Activated CD8-positive, alpha-beta T cell treated with anti-CD3 and anti-CD28 coated beads for 36 hours (primary cell): ENCODE results near the gene LHX4. TPM values are rescaled to one million over a fixed set of nuclear protein-coding genes. Genes with fewer than 3 reads are reported as not detected.

ENCODE experiments used
- ATAC-seq: fragments of 200-7000 bp; cut with Tn5 transposase; one replicate; pipeline ENCODE4 v1.10.0; 2021; ENCODE audit warnings: mild to moderate bottlenecking, moderate library complexity
- CTCF ChIA-PET: fragments of 350-600 bp; sonication (Branson Sonifier 250); formaldehyde crosslinking; loops from one replicate; lab custom pipeline; 2021; ENCODE audit warnings: antibody characterized with exemption; lab: Charles Lee
- POLR2A ChIA-PET: fragments of 350-600 bp; sonication (Branson Sonifier 250); formaldehyde crosslinking; loops from one replicate; lab custom pipeline; 2021; ENCODE audit warnings: antibody characterized with exemption; lab: Charles Lee
- DNase-seq: peaks from one replicate; pipeline ENCODE4 v3.0.0-alpha.2; 2020
- H3K27ac Mint-ChIP-seq: one replicate; pipeline ENCODE4 v1.8.0; 2021; ENCODE audit warnings: mild to moderate bottlenecking, mixed read lengths
- H3K27me3 Mint-ChIP-seq: one replicate; pipeline ENCODE4 v1.8.0; 2021; ENCODE audit warnings: mixed read lengths
- H3K36me3 Mint-ChIP-seq: one replicate; pipeline ENCODE4 v1.8.0; 2021; ENCODE audit warnings: low read depth, mixed read lengths
- H3K4me1 Mint-ChIP-seq: one replicate; pipeline ENCODE4 v1.8.0; 2021; ENCODE audit warnings: low read depth, mixed read lengths
- H3K4me3 Mint-ChIP-seq: one replicate; pipeline ENCODE4 v1.8.0; 2021; ENCODE audit warnings: mild to moderate bottlenecking, moderate library complexity, mixed read lengths
- H3K9me3 Mint-ChIP-seq: one replicate; pipeline ENCODE4 v1.8.0; 2021; ENCODE audit warnings: mixed read lengths
- intact Hi-C: fragments of 100-400 bp; cut with micrococcal nuclease; formaldehyde crosslinking; loops from one replicate; pipeline ENCODE4 v1.10.0; 2022
- total RNA-seq, 2 experiments: library from RNA; stranded (reverse); gene quantifications; one replicate each; pipeline ENCODE4 v1.2.3, GENCODE V29; 2021
- TF ChIP-seq, protein P1 (sequence below): fragments of 200-600 bp; IDR thresholded peaks from one replicate; pipeline ENCODE4 v1.8.0; 2022; ENCODE audit warnings: antibody characterized with exemption, mild to moderate bottlenecking

Gene LHX4
- total RNA-seq, 2 experiments from 2014 or later = not detected

DNA sequence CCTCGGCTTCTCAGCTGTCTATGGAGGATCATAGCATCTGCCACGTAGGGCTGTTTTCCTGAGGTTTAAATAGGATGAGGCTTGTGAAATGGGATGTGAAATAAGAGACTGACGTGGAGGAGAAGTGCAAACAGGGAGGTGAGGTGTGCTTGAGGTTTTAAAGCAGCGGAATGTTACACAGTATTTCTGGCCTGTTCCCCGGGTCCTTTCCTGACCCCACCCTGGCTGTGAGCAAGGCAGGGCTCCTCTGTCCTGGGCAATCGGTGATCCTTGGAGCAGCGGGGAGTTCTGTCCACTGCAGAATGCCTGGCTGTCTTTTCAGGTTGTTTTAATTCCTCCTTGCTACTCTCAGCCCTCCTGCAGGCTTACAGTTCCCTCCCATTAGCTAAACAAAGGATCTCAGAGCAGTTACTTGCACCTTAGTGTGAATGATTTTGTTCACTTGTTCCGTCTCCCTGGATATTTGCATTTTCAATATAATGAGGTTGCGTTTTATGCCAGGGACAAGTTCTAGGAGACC, 38.6 kb downstream of the LHX4 start:
- H3K4me1 Mint-ChIP-seq = no peaks in the 10 kb centered on the region
- no peak for DNase-seq
- no peaks in the 10 kb centered on the region for H3K27me3 Mint-ChIP-seq
- ChIA-PET CTCF (interaction anchor here (0.9 kb wide), 1 partner anchor 55 kb away, joined by 3 read pairs; no protein-coding TSS in a partner anchor), POLR2A (no interaction called here)
- no peaks in the 10 kb centered on the region for H3K36me3 Mint-ChIP-seq
- TF ChIP-seq, protein P1, sequence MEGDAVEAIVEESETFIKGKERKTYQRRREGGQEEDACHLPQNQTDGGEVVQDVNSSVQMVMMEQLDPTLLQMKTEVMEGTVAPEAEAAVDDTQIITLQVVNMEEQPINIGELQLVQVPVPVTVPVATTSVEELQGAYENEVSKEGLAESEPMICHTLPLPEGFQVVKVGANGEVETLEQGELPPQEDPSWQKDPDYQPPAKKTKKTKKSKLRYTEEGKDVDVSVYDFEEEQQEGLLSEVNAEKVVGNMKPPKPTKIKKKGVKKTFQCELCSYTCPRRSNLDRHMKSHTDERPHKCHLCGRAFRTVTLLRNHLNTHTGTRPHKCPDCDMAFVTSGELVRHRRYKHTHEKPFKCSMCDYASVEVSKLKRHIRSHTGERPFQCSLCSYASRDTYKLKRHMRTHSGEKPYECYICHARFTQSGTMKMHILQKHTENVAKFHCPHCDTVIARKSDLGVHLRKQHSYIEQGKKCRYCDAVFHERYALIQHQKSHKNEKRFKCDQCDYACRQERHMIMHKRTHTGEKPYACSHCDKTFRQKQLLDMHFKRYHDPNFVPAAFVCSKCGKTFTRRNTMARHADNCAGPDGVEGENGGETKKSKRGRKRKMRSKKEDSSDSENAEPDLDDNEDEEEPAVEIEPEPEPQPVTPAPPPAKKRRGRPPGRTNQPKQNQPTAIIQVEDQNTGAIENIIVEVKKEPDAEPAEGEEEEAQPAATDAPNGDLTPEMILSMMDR = no peak
- no peaks in the 10 kb centered on the region for H3K9me3 Mint-ChIP-seq
- ATAC-seq = no peak
- intact Hi-C loops = no loop called here
- no peak overlapping the region for H3K4me3 Mint-ChIP-seq
- H3K27ac Mint-ChIP-seq = no peak overlapping the region

DNA sequence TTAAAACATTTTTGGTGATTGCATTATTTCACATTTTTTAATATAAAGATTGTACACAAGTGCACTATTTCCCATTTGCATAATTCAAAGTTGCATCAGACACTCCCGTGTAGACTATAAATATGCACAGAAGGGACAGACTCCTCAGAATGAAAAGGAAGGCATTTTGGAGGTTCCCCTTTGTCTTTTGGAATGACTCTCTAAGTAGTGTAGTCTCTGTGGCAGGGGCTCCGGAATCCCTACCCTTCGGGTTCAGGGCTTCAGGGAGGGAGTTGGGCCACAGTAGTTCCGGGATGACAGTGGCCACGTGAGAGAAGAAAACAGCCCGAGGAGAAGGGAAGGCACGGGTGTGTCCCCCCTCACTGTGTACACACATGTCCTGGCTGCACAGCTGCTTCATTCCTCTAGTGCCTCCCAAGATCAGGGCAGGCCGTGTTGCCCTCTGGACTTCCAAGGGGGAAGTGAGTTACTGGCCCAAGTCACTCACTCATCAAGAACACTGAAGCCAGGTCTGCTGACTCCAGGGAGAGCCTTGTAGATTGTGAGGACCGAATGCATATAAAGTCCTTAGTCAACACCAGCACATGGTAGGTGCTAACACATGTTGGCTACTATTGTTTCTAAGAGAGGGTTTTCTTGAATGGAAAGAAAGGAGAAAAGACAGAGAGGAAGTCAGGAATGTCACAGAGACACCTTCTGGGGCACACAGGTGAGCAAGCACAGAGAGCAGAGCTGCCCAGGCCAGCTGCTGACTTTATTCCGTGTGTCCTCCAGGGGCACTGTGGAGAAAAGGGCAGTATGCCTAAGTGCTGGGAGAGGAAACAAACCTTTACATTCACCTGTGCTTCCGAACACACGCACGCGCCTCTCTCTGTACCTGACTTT, 39.8 kb downstream of the LHX4 start:
- Mint-ChIP-seq H3K27ac (no peak overlapping the region), H3K9me3 (no peaks in the 10 kb centered on the region), H3K4me3 (no peak overlapping the region), H3K4me1 (no peaks in the 10 kb centered on the region), H3K36me3 (peaks cover 3% of the 10 kb centered on the region), H3K27me3 (no peaks in the 10 kb centered on the region)
- ChIA-PET POLR2A (no interaction called here), CTCF (interaction anchor here (0.7 to 0.9 kb wide), 3 partner anchors 17 to 91 kb away, joined by 3 read pairs; no protein-coding TSS in a partner anchor)
- DNase-seq (no peak), ATAC-seq (no peak)
- TF ChIP-seq, protein P1 = no peak
- intact Hi-C loops = no loop called here

DNA sequence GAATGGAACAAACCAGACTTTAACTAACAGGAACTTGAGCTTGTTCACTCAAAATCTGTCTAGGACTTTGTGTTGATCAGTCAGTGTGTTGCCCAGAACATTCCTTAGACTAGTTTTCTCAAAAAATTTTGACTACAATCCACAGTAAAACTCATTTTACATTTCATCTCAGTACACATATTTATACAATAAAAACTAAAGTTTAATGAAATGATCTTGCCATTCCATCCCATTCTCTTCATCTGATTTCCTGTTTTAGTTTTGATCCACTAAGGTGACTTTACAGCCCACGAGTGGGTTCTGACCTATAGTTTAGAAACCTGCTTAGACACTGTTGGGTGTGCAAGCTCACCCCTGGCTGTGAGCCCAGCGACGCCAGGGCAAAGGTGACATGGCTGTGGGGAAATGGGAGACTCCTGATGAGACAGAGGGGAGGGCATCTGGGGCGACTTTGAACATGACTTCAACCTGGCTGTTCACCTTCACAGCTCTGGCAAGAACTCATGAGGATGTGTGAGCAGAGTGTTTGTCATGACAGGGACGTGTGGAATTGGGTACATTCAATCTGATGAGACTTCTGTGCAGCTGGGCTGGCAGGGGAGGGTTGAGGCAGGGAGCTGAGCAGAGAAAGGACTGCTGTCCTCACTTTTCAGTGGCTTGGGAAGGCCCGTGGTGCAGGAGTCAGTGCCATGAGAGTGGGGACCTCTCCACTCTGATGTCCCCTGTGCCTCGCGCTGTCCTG, 40.6 kb downstream of the LHX4 start:
- H3K36me3 Mint-ChIP-seq = peaks cover 8% of the 10 kb centered on the region
- intact Hi-C loops = no loop called here
- ChIA-PET CTCF (interaction anchor here (0.7 to 0.9 kb wide), 2 partner anchors 17 to 92 kb away, joined by 3 read pairs; no protein-coding TSS in a partner anchor), POLR2A (no interaction called here)
- no peaks in the 10 kb centered on the region for H3K4me1 Mint-ChIP-seq
- no peak overlapping the region for H3K4me3 Mint-ChIP-seq
- H3K27me3 Mint-ChIP-seq = no peaks in the 10 kb centered on the region
- H3K27ac Mint-ChIP-seq = no peak overlapping the region
- ATAC-seq = no peak
- TF ChIP-seq, protein P1 = no peak
- no peak for DNase-seq
- H3K9me3 Mint-ChIP-seq = no peaks in the 10 kb centered on the region

DNA sequence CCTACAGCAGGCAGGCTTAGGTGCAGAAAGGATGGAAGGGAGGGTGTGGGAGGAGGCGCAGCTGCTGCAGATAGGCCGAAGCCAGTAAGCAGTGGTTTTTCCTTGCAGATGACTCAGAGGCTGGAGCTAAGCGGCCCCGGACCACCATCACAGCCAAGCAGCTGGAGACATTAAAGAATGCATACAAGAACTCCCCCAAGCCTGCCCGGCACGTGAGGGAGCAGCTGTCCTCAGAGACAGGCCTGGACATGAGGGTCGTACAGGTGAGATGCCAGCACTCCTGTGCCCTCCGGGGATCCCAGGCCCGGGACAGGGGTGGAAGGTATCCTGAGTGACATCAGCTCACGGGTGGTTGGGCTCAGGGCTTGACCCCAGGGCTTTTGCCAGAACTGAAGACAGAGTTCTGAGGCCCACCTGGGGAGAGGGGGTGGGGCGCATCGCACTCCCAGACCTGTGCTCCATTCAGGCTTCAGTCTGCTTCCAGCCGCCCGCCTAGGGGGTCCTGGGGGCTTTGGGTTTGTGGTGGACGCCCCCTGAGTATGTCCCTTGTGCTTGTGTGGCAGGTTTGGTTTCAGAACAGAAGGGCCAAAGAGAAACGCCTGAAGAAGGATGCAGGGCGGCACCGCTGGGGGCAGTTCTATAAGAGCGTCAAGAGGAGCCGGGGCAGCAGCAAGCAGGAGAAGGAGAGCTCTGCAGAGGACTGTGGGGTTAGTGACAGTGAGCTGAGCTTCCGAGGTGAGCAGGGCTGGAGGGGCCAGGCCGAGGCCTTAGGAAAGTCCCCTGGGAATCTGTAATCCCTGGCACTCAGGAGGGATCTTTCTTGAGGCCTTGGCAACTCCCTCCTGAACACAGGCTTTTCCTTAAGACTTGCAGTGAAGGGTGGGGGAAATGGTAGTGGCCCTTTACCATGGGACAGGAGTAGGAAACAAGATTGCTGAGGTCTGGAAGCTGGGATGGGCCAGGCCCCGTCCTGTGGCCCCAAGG, 41.5 kb downstream of the LHX4 start:
- TF ChIP-seq, protein P1 = no peak
- ChIA-PET POLR2A (no interaction called here), CTCF (interaction anchor here (1.2 kb wide), 1 partner anchor 457 kb away, joined by 4 read pairs; no protein-coding TSS in a partner anchor)
- H3K4me3 Mint-ChIP-seq = no peak overlapping the region
- no peaks in the 10 kb centered on the region for H3K27me3 Mint-ChIP-seq
- ATAC-seq (no peak), DNase-seq (no peak)
- intact Hi-C loops = no loop called here
- peaks cover 8% of the 10 kb centered on the region for H3K36me3 Mint-ChIP-seq
- no peaks in the 10 kb centered on the region for H3K4me1 Mint-ChIP-seq
- no peak overlapping the region for H3K27ac Mint-ChIP-seq
- no peaks in the 10 kb centered on the region for H3K9me3 Mint-ChIP-seq
